HUDEP-2 (cell line): ENCODE measurements around the gene DPYSL4.

Experiments used
- DNase-seq, 76 experiments: peaks; one replicate each; lab custom pipeline; 2025; ENCODE audit not compliant: unreplicated experiment in 76 of 76; lab: John Stamatoyannopoulos, UW

Gene DPYSL4

DNA sequence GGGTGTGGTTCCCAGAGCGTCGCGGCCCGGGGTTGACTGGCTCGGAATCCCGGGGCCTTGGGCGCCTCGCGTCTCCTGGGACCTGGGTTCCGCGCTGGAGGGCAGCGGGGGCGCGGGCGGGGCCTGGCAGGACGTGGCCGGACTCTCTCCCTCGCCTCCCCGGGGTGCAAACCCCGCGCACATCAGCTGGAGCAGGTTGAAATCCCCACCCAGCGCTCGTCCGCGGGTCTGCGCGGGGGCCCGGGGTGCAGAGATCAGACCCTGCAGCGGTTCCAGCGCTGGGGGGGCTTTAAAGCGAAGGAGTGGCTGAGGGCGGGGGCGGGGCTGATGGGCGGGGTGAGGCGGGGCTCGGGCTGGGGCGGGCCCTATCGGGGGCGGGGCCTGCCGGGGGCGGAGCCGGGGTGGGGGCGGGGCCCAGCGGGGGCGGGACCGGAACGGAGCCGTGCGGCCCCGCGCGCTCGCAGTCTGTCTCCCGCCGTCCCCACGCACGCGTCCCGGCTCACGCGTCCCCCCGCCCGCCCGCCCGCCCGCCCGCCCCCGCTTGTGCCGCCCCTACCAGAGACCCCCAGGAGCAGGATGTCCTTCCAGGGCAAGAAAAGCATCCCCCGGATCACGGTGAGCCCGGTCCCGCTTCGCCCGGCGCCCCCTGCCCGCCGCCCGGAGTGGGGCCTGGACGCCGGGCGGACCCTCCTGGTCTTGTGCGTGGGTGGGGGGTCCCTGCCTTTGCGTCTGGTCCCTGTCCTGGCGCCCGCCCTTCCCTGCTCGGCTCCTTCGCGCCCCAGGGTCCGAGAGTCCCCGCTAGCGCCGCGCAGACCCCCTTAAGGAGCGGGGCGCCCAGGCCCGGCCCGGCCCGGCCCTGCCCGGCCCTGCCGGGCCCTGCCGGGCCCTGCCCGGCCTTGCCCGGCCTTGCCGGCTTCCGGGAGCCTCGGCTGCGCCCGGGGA, at the start of gene DPYSL4:
DPYSL4 (plus strand) TSS at position 461 of the 942 bp plus-strand sequence; CDS start at position 577, 116 bp downstream.
- peak in 7 of 76 experiments; percentile 2 to 41 (median 15) for DNase-seq

DNA sequence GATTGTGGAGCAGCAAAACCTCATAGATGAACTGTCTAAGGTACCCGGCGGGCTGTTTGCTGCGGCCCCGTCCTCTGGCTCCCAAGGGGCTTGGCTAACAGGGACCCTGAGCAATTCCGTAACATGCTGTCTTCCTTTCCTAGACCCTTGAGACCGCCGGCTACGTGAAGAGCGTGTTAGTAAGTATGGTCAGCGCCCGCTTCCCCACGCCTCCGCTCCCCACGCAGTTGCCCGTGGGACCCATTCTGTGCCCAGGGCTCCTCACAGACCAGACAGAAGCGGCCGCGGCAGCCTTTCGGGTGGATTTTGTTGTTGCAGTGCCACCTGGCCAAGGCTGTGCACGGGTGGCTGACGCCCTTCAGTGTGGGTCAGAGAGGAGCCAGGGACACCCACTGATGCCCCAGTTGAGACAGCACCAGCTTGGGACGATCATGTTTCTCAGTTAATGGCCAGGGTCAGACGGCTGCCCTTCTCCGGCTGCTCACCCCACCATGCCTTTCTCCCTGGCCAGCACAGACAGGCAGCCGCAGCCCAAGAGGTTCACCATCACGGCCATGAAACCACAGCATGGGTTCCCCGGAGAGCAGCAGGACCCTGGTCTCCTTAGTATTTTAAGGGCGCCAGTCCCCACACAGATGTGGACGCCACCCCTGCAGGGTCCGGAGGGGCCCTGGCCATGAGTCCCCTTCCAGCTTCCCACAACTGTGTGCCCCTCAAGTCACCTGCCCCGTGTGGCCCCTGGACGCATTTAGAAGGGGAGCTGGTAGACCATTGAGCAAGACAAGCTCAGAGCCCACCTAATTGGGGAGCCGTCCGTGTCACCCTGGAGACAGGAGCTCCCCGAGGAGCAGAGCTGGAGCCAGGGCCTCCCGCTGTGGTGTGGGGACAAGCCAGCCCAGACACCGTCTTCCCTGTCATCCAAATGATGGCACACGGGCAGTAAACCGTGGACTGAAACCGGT, 49.4 kb upstream of the DPYSL4 start:
- DNase-seq = no peak

DNA sequence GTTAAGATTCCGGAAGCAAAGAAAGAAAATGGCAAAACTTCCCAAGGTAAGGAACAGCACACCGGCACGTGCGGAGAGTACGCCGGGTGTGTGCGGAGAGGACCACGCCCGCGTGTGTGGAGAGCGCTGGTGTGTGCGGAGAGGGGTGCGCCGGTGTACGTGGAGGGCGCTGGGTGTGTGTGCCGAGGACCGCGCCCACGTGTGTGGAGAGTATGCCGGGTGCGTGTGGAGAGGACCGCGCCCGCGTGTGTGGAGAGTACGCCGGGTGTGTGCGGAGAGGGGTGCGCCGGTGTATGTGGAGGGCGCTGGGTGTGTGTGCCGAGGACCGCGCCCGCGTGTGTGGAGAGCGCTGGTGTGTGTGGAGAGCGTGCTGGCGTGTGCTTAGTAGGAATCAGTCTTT, 48.6 kb upstream of the DPYSL4 start:
- DNase-seq = no peak

DNA sequence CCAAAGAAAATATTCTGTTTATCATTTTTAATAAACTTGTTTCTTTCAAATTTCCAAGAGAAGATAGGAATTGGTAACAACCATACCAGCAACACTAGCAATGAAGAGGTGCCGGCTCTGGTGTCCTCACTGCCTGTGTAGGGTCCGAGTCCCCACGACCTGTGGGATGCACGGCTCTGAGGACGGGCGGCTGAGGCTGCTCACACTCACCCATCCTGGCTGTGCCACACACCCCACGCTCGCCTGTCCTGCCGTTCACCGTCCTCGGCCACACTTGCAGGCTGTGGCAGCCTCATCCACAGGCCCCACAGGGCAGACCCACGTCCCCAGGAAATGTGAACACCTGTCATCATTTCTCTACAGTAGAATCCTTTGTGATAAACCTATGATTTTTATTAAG, 48.2 kb upstream of the DPYSL4 start:
- DNase-seq = no peak

DNA sequence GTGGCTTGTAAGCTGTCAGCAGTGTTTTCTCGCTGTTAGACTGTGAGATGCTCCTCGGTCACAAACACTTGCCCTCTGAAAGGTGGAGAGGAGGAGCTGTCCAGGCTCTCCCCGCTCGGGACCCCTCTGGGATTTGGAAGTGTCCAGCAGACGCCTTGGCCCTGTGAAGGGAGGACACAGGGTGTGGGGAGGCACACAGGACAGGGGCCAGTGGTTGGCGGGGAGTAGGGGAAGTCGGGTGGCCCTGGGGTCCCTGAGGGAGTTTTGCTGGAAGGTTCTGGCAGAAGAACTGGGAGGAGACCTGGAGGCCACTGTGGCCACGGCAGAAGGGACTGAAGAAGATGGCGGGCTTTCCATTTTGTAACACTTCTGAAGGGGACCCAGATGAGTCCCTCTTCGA, 47.2 kb upstream of the DPYSL4 start:
- DNase-seq = no peak

DNA sequence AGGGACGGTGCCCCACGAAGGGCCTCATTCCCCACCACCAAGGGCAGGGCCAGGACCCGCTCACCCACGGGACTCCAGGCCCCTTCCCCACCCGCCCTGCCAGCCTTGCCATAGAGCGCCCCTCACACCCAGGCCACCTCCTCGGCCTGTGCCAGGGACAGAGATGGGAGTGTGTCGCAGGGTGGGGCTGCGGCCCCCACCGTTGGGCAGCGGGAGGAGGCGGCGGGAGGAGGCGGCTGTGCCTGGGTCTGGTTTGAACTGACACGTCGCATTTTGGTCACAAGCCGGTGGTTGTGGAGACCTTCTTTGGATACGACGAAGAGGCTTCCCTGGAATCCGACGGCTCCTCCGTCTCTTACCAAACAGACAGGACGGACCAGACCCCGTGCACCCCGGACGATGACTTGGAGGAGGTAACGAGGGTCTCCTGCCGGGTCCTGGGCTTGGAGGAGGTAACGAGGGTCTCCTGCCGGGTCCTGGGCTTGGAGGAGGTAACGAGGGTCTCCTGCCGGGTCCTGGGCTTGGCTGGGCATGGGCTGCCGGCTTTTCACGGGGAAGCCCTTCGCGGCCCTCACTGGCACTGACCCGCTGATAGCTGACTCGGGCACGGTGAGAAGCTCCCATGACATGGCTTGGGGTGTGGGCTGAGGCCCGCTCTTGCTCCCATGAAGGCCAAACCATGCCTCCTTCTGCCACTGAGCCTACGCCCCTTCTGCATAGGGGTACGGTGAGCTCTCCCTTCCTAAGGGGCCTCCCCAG, 46.4 kb upstream of the DPYSL4 start:
- no peak for DNase-seq

DNA sequence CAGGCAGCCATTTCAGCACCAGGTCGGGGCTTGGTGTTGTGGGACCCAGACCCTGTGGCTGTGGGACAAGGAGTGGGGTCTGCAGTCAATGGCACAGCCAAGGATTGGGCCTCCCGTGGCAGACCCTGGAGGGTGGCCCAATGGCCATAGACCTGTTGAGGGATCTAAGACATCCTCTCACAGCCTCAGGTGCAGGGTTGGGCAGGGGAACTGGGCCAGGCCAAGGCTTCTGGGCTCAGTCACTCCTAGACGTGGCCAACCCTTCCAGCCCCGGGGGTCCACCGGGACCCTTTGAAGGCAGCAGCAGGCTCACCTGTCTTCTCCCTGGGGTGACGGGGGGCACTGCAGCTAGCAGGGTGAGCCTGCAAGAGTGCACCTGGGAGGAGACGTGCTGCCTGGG, 45.7 kb upstream of the DPYSL4 start:
- no peak for DNase-seq

DNA sequence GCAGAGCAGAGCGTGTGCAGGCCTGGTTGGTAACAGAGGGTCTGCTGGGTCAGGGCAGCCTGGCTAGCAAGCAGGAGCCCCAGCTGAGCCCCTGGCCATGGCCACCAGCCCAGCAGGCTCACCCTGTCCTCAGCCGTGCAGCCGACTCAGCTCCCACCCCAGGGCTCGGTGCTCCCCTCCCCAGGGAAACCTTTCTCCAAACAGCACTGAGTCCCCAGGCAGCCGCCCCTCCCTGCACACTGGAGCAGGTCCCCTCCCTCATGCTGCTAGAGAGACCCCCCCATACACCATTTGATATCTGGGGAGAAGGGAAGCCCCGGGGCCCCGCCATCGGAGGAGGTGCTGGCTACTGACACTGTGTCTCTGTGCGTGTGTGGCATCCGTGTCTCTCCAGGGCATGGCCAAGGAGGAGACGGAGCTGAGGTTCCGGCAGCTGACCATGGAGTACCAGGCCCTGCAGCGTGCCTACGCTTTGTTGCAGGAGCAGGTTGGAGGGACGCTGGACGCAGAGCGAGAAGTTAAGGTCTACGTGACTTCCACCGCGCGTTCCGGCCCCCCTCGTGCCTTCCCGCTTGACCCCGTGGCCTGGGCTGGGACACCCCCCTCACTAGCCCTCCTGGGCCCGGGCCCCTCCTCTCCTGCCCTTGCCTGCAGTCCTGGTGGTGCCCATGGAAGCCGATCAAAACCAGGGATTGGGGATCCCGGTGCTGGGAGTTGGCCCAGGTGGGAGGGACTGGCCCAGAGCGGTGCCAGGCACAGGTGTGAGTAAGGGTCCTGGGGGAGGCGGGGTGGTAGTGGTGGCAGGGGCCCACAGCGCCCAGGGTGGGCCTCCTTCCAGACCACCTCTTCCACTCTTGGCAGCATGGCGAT, 45.0 kb upstream of the DPYSL4 start:
- no peak for DNase-seq

DNA sequence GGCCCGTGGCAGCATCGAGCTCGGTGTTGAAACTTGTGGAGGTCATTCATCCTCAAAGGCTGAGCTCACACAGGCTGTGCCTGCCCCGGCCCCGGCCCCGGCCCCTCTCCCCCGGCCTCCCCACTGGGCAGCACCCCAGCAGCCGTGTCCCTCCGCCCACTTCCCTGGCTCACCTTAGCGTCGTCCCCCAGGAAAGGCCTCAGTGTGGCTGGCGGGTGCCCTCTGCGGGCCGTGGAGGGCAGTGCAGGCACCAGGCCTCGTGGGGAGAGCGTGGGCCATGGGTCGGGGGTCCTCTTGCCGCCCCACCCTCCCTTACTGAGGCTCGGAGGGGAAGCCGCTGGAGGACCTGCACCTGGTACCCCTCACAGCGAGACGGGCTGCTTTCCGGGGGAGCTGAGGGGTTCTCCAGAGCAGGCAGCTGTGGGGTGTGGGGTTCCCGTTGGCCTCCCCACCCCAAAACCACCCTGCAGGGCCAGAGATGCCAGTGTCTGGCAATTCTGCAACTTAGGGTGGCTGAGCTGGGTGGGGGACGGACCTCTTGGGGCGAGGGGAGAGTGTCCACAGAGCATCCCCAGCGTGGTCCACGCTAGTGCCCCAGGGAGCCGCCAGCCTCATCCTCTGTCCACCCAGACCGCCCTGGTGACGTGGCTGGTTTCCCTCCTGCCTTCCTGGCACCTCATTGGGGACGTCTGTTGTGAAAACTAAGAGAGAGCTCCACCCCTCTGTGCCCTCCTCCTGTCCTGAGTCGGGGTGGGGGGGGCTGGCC, 44.2 kb upstream of the DPYSL4 start:
- peak in 14 of 76 experiments; percentile 2 to 30 (median 13) for DNase-seq

DNA sequence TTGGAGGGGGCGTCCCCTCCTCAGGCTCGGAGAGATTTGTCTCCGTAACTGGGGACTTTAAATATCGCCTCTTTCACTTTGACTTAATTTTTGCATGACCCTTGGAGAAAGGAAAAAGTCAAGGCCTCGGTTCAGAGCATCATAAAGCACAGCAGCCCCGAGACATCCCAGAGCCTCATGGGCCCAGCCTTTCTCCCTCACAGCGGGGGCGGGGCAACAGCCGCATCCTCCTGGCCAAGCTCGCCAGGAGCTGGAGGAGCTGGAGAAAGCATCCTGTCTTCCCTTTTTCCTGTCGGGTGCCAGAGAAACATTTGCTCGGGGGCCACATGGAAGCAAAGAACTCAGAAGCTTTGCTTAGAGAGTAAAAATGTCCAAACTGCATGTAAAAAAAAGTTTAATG, 43.6 kb upstream of the DPYSL4 start:
- no peak for DNase-seq

DNA sequence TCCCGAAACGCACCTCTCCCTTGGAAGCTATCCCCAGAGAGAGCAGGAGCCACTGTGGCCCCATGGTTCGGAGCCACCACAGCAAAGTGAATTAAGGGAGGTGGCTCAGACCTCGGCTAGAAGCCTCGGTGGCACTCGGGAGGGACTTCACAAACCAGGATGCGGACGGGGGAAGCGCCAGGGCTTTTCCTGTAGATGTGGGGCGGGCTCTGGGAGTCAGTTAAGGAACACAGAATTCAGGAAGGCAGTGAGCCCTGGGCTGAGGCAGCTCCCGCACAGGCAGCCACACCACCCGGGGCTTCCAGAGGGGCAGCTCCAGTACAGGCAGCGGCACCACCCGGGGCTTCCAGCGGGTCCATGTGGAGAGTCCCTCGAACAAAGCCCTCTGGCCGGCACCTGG, 42.7 kb upstream of the DPYSL4 start:
- DNase-seq = no peak

DNA sequence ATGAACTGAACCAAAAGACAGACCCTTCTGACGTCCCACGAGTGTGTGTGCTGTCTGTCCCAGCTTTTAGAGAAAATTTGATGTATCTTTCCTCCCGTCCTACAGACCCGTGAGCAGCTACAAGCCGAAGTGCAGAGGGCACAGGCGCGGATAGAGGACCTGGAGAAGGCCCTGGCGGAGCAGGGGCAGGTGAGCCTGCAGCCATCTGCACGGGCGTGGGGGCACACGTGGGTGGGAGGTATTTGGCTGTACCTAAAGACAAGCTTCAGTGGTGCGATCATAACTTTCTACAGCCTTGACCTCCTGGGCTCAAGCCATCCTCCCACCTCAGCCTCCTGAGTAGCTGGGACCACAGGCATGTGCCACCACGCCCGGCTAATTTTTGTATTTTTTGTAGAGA, 41.7 kb upstream of the DPYSL4 start:
- no peak for DNase-seq

DNA sequence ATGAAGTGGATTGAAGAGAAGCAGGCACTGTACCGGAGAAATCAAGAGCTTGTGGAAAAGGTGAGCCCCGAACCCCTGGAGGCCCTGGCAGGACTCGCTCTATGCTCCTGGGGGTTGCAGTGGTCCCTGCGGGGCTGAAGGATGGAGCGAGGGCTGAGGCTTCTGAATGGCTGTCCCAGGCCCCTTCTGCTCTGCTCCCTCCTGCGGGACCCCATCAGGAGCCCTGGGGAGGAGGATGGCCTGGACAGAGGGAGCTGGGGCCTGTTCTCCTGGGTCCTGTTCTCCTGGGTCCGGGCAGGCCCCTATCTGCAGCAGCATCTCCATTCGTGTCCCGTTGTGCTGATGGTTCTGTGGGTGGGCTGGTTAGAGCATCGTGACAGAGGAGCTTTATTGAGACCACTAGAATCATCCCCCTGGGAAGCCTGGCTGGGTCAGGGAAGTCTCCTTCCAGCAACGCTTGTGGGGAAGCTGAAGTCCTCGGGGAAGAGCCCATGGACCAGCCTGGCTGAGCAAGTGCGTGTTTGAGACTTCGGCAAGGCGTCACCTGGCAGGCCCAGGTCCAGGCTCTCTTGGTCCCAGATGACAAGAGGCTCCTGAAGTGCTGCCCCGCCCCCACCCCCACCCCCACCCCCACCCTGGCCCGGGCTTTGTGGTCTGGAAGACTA, 41.1 kb upstream of the DPYSL4 start:
- no peak for DNase-seq

DNA sequence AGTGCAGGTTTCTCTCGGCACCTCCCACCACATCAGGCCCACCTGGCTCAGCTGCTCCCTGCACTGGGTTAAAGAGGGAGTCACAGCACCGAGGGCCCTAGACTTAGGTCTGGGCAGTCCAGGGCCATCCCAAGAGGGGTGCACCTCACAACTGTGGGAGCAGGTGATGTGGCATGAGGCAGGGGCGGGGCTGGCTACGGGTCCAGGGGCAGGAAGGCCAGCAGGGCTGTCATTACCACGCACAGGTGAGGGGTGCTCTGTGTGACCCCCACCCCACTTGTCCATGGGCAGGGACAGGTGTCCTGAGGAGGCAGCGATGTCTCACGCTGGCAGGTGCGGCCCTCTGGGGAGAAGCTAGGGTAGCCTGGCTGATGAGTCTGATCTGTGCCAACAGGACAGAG, 40.5 kb upstream of the DPYSL4 start:
- DNase-seq = no peak

DNA sequence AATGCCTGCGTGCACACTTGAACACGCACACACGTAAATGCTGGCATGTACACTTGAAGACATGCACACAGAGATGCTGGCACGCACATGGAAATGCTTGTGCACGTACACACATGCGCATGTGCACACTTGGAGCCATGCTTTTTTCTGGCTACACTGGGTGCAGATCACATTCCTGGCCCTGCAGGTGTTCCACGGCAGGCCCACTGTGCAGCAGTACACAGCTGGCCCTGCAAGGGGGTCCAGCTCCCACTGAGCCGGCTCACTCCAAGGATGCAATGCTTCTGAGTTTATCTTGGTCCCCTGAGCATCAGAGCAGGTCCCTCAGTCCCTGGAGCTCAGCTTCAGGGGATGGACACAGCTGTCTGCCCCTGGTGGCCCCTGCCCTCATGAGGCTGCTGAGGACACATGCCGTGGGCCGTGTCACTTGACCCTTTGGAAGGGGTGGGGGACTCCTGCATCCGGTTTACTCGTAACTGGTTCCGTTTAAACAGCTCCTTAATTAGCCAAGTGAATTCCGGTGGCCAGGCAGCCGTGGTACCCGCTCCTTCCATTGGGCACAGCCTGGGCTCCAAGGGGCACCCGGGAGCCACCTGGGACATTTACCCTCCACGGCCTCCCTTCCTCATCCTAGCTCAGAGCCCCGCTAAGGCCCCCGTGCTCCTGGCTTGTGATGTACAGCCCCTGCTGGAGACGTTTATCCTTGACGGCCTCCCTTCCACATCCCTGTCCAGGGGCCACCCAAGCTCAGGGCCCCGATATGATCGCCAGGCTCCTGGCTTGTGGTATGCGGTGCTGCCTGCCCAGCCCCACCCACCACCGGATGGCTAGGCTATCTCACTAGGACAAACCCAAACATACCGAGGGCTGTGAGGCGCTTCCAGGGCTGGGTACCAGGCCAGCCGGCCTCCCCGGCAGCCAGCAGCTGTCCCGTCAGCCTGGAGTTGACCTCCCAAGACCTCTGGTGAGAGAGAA, 39.5 kb upstream of the DPYSL4 start:
- no peak for DNase-seq

DNA sequence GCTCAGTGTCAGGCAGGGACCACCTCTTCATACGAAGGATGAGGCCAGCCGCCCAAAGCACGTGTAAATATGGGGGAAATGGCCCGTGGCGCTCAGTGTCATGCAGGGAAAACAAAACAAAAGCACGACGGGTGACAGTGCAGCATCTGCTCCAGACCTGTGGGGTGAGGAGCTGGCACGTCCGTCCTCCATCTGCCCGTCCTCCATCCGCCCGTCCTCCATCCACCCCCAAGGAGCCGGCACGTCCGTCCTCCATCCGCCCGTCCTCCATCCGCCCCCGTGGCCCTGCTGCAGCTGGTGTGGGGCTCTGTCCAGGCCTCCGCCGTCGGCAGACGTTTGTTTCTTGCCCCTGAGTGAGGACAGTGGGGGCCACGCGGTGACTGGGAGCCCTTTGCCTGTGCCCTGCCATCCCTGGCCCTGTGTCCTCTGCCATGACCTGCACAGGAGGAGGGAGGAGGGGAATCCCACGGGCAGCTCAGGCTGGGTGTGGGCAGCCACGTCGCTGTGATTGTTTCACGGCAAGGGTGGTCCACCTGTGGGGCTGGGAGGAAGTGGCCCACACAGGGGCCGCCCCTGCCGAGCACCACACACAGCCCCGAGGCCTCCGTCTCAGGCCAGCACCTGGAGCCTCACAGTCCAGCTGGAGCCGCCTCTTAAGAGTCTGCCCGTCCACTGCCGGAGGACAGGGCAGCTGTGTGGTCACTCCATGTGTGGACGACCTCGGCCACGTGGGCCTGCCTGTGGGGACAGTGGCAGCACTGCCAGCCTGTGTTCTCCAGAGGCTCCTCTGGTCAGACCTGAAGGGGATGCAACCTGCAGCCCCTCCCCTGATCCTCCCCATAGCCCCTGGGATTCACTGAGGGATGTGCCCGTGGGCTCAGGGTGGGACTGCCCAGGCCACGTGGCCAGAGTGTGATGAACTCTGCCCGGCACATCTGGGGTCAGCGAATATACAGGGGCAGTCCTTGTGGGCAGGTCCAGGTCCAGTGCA, 38.2 kb upstream of the DPYSL4 start:
- no peak for DNase-seq
